OCI-LY7 (cell line): Measurements from ENCODE around the gene MYO3A. TPM values are rescaled to one million over a fixed set of nuclear protein-coding genes. Genes with fewer than 3 reads are reported as not detected.

Experiments used
- BruUV-seq: library from RNA; stranded (reverse); fragments of 400-500 nt; replicated peaks from 2 replicates; lab custom pipeline; 2021; lab: Mats Ljungman, UMichigan
- CTCF ChIA-PET: fragments of 300-600 bp; sonication (Branson Sonifier 250); formaldehyde crosslinking; loops from one replicate; lab custom pipeline; 2022; ENCODE audit warnings: antibody characterized with exemption; ENCODE audit not compliant: unreplicated experiment; lab: Charles Lee
- POLR2A ChIA-PET: fragments of 300-600 bp; sonication (Branson Sonifier 250); formaldehyde crosslinking; loops from one replicate; lab custom pipeline; 2022; ENCODE audit warnings: antibody characterized with exemption; lab: Charles Lee
- DNase-seq: peaks from one replicate; pipeline ENCODE4 v3.0.0-alpha.2; 2015; ENCODE audit warnings: low spot score
- H2AFZ ChIP-seq: fragments of 200-600 bp; sonication (generic), shearing (Covaris generic); 2 replicates; pipeline ENCODE4 v1.6.1; 2014; ENCODE audit warnings: mild to moderate bottlenecking, antibody characterized with exemption, low read length, moderate library complexity
- H3K27ac ChIP-seq: fragments of 200-600 bp; sonication (generic); 2 replicates; pipeline ENCODE4 v1.5.1; 2014; ENCODE audit warnings: mixed run types, low read depth, mild to moderate bottlenecking, moderate library complexity, low read length, inconsistent platforms; ENCODE audit not compliant: poor library complexity, severe bottlenecking
- H3K36me3 ChIP-seq: fragments of 200-600 bp; sonication (generic); 2 replicates; pipeline ENCODE4 v1.6.1; 2014; ENCODE audit warnings: mild to moderate bottlenecking, antibody characterized with exemption, low read length, moderate library complexity, mixed read lengths; ENCODE audit not compliant: insufficient read depth
- H3K4me1 ChIP-seq: fragments of 200-600 bp; sonication (generic); 2 replicates; pipeline ENCODE4 v1.5.1; 2014; ENCODE audit warnings: mild to moderate bottlenecking, low read length; ENCODE audit not compliant: insufficient read depth, poor library complexity, severe bottlenecking
- H3K4me2 ChIP-seq: fragments of 200-600 bp; sonication (generic); 2 replicates; pipeline ENCODE4 v1.6.1; 2014; ENCODE audit warnings: mild to moderate bottlenecking, low read length
- H3K4me3 ChIP-seq: fragments of 200-600 bp; sonication (generic); 2 replicates; pipeline ENCODE4 v1.5.1; 2014; ENCODE audit warnings: mild to moderate bottlenecking, low read depth, low read length; ENCODE audit not compliant: poor library complexity, severe bottlenecking
- H3K79me2 ChIP-seq: fragments of 200-600 bp; sonication (generic); 2 replicates; pipeline ENCODE4 v1.6.1; 2016; ENCODE audit warnings: low read depth, mild to moderate bottlenecking, low read length, moderate library complexity, mixed read lengths; ENCODE audit not compliant: insufficient read depth
- H3K9me2 ChIP-seq: fragments of 200-600 bp; sonication (generic); 2 replicates; pipeline ENCODE4 v1.6.1; 2016; ENCODE audit warnings: mild to moderate bottlenecking, low read length, mixed read lengths; ENCODE audit not compliant: insufficient read depth
- H3K9me3 ChIP-seq: fragments of 200-600 bp; sonication (generic); 2 replicates; pipeline ENCODE4 v1.6.1; 2014; ENCODE audit warnings: mild to moderate bottlenecking, mixed run types, low read length, mixed read lengths
- H4K20me1 ChIP-seq: fragments of 200-600 bp; sonication (generic); 2 replicates; pipeline ENCODE4 v1.6.1; 2014; ENCODE audit warnings: mild to moderate bottlenecking, antibody characterized with exemption, low read length, moderate library complexity, mixed read lengths; ENCODE audit not compliant: insufficient read depth
- CTCF ChIP-seq: fragments of 200-600 bp; sonication (generic); conservative IDR thresholded peaks from 2 replicates; pipeline ENCODE4 v1.5.1; 2014; ENCODE audit warnings: mild to moderate bottlenecking, antibody characterized with exemption, low read length, moderate library complexity, mixed read lengths
- EZH2phosphoT487 ChIP-seq: fragments of 200-600 bp; sonication (generic); IDR thresholded peaks from 2 replicates; pipeline ENCODE4 v1.6.1; 2018; ENCODE audit warnings: low read depth, borderline replicate concordance, mild to moderate bottlenecking, mixed run types, antibody characterized with exemption, low read length, moderate library complexity, mixed read lengths
- intact Hi-C: fragments of 100-400 bp; cut with micrococcal nuclease; formaldehyde crosslinking; loops from one replicate; pipeline ENCODE4 v1.10.0; 2022; ENCODE audit not compliant: unreplicated experiment
- total RNA-seq, 2 experiments: library from RNA; depleted of rRNA in 1 of 2; stranded (reverse); fragments of >200 nt in 1 of 2; shearing (Covaris generic) in 1 of 2; gene quantifications; 2 replicates each; pipeline ENCODE4 v1.2.3, GENCODE V29; 2014 to 2022

Gene MYO3A
- total RNA-seq, 2 experiments from 2014 or later, result not detected

- ChIA-PET POLR2A (no interaction called here), CTCF (no interaction called here)
- no peaks in the 10 kb centered on the region for H3K36me3 ChIP-seq
- H3K27ac ChIP-seq, result no peak overlapping the region
- no peak overlapping the region for H2AFZ ChIP-seq
- no peaks in the 10 kb centered on the region for H3K9me2 ChIP-seq
- H3K4me1 ChIP-seq, result no peaks in the 10 kb centered on the region
- H3K79me2 ChIP-seq, result no peaks in the 10 kb centered on the region
- no peaks in the 10 kb centered on the region for H4K20me1 ChIP-seq
- no peak overlapping the region for H3K4me2 ChIP-seq
- intact Hi-C loops, result no loop called here
- H3K9me3 ChIP-seq, result no peaks in the 10 kb centered on the region
- H3K4me3 ChIP-seq, result no peak overlapping the region
- BruUV-seq, result no TSS peak
- no peak for DNase-seq
- TF ChIP-seq EZH2phosphoT487 (no peak), CTCF (no peak)
Observed at GRCh38 chr10:26052326-26052725, 118.3 kb downstream of the MYO3A start.

- Histone ChIP-seq H3K4me2 (no peak overlapping the region), H3K9me2 (no peaks in the 10 kb centered on the region), H4K20me1 (no peaks in the 10 kb centered on the region), H2AFZ (no peak overlapping the region), H3K79me2 (no peaks in the 10 kb centered on the region), H3K36me3 (no peaks in the 10 kb centered on the region), H3K4me3 (no peak overlapping the region), H3K9me3 (no peaks in the 10 kb centered on the region), H3K4me1 (no peaks in the 10 kb centered on the region), H3K27ac (no peak overlapping the region)
- intact Hi-C loops, result no loop called here
- no peak for DNase-seq
- POLR2A ChIA-PET, result interaction anchor here (1.0 kb wide), 1 partner anchor 31 kb away, joined by 3 read pairs; no protein-coding TSS in a partner anchor
- no TSS peak for BruUV-seq
- CTCF ChIA-PET, result no interaction called here
- TF ChIP-seq CTCF, result no peak
- TF ChIP-seq EZH2phosphoT487, result no peak
Observed at GRCh38 chr10:26057466-26057865, 123.4 kb downstream of the MYO3A start.

- H3K36me3 ChIP-seq, result no peaks in the 10 kb centered on the region
- no peak overlapping the region for H3K27ac ChIP-seq
- no peaks in the 10 kb centered on the region for H3K9me3 ChIP-seq
- H4K20me1 ChIP-seq, result no peaks in the 10 kb centered on the region
- no peak overlapping the region for H3K4me2 ChIP-seq
- H3K9me2 ChIP-seq, result no peaks in the 10 kb centered on the region
- TF ChIP-seq CTCF (no peak), EZH2phosphoT487 (no peak)
- no peaks in the 10 kb centered on the region for H3K79me2 ChIP-seq
- BruUV-seq, result no TSS peak
- H3K4me3 ChIP-seq, result no peak overlapping the region
- DNase-seq, result no peak
- H3K4me1 ChIP-seq, result no peaks in the 10 kb centered on the region
- intact Hi-C loops, result no loop called here
- H2AFZ ChIP-seq, result no peak overlapping the region
- CTCF ChIA-PET, result no interaction called here
- POLR2A ChIA-PET, result no interaction called here
Observed at GRCh38 chr10:26064106-26064505, 130.1 kb downstream of the MYO3A start.
